Measurements from ENCODE around the gene ZNF611.

Gene ZNF611

DNA sequence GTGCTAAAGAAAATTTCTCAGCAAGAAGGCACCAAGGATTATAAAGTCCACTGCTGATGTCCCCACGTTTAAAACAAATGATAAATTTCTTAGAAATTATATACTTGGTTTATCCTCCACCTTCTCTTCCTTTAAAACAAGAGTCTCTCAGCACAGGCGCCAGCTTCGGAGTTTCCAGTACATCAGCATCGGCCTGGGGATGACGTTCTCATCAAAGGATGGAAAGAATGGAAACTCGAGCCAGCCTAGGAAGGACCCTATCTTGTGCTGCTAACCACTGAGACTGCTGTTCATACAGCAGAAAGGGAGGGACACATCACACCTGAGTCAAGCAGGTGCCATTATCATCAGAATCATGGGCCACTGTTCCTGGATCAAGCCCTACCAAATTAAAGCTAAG is 66.9 kb downstream of the ZNF611 start:
- no peak overlapping the region for H3K4me3 ChIP-seq (ENCODE audit: low read length)
- H4K20me1 ChIP-seq (ENCODE audit: insufficient read depth, low read length), result no peaks in the 10 kb centered on the region
- no peak overlapping the region for H3K9ac ChIP-seq (ENCODE audit: low read length)
- H3K27me3 ChIP-seq (replicated peaks; ENCODE audit: insufficient read depth, low read length), result no peaks in the 10 kb centered on the region
- H3K27ac ChIP-seq (ENCODE audit: low read length), result no peak overlapping the region
- no peaks in the 10 kb centered on the region for H3K79me2 ChIP-seq (ENCODE audit: low read length)
- no peaks in the 10 kb centered on the region for H3K9me3 ChIP-seq (replicated peaks; ENCODE audit: insufficient read depth, low read length)
- no peaks in the 10 kb centered on the region for H3K4me1 ChIP-seq (ENCODE audit: low read length)
- no peak for DNase-seq
- H2AFZ ChIP-seq (ENCODE audit: low read length), result no peak overlapping the region
- H3K4me2 ChIP-seq (ENCODE audit: low read depth, low read length), result no peak overlapping the region
- H3F3A ChIP-seq (ENCODE audit: insufficient read depth, low read length), result no peaks in the 10 kb centered on the region
- no peak for TF ChIP-seq CTCF (IDR thresholded peaks at IDR 0.05; ENCODE audit: low read length)
- no peak for TF ChIP-seq EZH2phosphoT487 (IDR thresholded peaks at IDR 0.05; ENCODE audit: low read length)
- TF ChIP-seq EZH2 (optimal IDR thresholded peaks at IDR 0.05; ENCODE audit: low read depth, low read length), result no peak
- H3K9me2 ChIP-seq (replicated peaks; ENCODE audit: insufficient read depth, low read length), result no peaks in the 10 kb centered on the region
- H3K36me3 ChIP-seq (replicated peaks; ENCODE audit: insufficient read depth, low read length), result no peaks in the 10 kb centered on the region

DNA sequence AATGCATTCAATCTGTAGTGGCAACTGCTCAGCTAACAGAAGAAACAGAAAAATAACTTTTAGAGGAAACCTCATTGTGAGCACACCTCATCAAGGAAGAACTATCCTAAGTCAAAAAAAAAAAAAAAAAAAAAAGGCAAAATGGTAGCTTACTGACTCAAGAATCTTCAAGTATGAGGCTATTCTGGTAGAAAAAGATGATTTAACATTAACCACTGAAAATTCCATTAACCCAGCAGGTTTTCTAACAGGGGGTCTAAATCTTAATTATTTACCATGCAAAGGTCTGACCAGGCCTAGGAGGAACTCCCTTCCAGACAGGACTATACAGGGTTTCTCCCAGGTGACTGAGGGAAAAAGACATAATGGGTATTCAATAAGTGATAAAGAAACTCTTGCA is 68.3 kb downstream of the ZNF611 start:
- H3K4me2 ChIP-seq (ENCODE audit: low read depth, low read length), result no peak overlapping the region
- no peak for TF ChIP-seq EZH2 (optimal IDR thresholded peaks at IDR 0.05; ENCODE audit: low read depth, low read length)
- H2AFZ ChIP-seq (ENCODE audit: low read length), result no peak overlapping the region
- H3K79me2 ChIP-seq (ENCODE audit: low read length), result no peaks in the 10 kb centered on the region
- no peaks in the 10 kb centered on the region for H3K9me3 ChIP-seq (replicated peaks; ENCODE audit: insufficient read depth, low read length)
- no peaks in the 10 kb centered on the region for H3F3A ChIP-seq (ENCODE audit: insufficient read depth, low read length)
- no peak overlapping the region for H3K9ac ChIP-seq (ENCODE audit: low read length)
- DNase-seq, result no peak
- no peak overlapping the region for H3K4me3 ChIP-seq (ENCODE audit: low read length)
- no peaks in the 10 kb centered on the region for H3K9me2 ChIP-seq (replicated peaks; ENCODE audit: insufficient read depth, low read length)
- H3K27ac ChIP-seq (ENCODE audit: low read length), result no peak overlapping the region
- no peaks in the 10 kb centered on the region for H4K20me1 ChIP-seq (ENCODE audit: insufficient read depth, low read length)
- no peaks in the 10 kb centered on the region for H3K4me1 ChIP-seq (ENCODE audit: low read length)
- H3K27me3 ChIP-seq (replicated peaks; ENCODE audit: insufficient read depth, low read length), result no peaks in the 10 kb centered on the region
- H3K36me3 ChIP-seq (replicated peaks; ENCODE audit: insufficient read depth, low read length), result no peaks in the 10 kb centered on the region

- Histone ChIP-seq H3F3A (ENCODE audit: insufficient read depth, low read length) (no peaks in the 10 kb centered on the region), H3K79me2 (ENCODE audit: low read length) (no peaks in the 10 kb centered on the region), H3K27me3 (replicated peaks; ENCODE audit: insufficient read depth, low read length) (no peaks in the 10 kb centered on the region), H3K9me2 (replicated peaks; ENCODE audit: insufficient read depth, low read length) (no peaks in the 10 kb centered on the region), H3K36me3 (replicated peaks; ENCODE audit: insufficient read depth, low read length) (no peaks in the 10 kb centered on the region), H4K20me1 (ENCODE audit: insufficient read depth, low read length) (no peaks in the 10 kb centered on the region), H2AFZ (ENCODE audit: low read length) (no peak overlapping the region), H3K4me1 (ENCODE audit: low read length) (no peaks in the 10 kb centered on the region), H3K9ac (ENCODE audit: low read length) (no peak overlapping the region), H3K27ac (ENCODE audit: low read length) (no peak overlapping the region), H3K4me2 (ENCODE audit: low read depth, low read length) (no peak overlapping the region), H3K9me3 (replicated peaks; ENCODE audit: insufficient read depth, low read length) (no peaks in the 10 kb centered on the region), H3K4me3 (ENCODE audit: low read length) (no peak overlapping the region)
- DNase-seq, result no peak
- TF ChIP-seq EZH2phosphoT487 (IDR thresholded peaks at IDR 0.05; ENCODE audit: low read length) (no peak), CTCF (IDR thresholded peaks at IDR 0.05; ENCODE audit: low read length) (no peak), EZH2 (optimal IDR thresholded peaks at IDR 0.05; ENCODE audit: low read depth, low read length) (no peak)
These were observed 69.3 kb downstream of the ZNF611 start for GRCh38 chr19:52665529-52665928.

DNA sequence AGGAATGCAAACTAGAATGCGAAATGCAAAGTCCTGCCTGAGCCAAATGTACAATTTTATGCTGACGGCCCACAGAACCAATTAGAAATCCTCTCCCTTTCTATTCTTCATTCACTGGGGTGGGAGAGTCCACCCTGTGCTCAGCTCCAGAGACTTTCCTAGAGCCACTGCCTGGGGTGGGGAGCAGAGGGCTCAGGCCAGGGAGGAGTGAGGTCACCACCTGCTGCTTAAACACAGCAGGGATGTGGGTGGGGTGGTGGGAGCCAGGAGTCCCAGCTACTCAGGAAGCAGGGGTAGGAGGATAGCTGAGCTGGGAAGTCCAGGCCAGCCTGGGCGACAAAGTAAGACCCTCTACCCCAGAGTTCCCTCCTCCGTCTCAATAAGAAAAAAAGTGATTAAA is 69.8 kb downstream of the ZNF611 start:
- Histone ChIP-seq H3K4me3 (ENCODE audit: low read length) (no peak overlapping the region), H3F3A (ENCODE audit: insufficient read depth, low read length) (no peaks in the 10 kb centered on the region), H3K79me2 (ENCODE audit: low read length) (no peaks in the 10 kb centered on the region), H3K4me1 (ENCODE audit: low read length) (no peaks in the 10 kb centered on the region), H4K20me1 (ENCODE audit: insufficient read depth, low read length) (no peaks in the 10 kb centered on the region), H3K9me2 (replicated peaks; ENCODE audit: insufficient read depth, low read length) (no peaks in the 10 kb centered on the region), H3K36me3 (replicated peaks; ENCODE audit: insufficient read depth, low read length) (no peaks in the 10 kb centered on the region), H3K4me2 (ENCODE audit: low read depth, low read length) (no peak overlapping the region), H3K27ac (ENCODE audit: low read length) (no peak overlapping the region), H2AFZ (ENCODE audit: low read length) (no peak overlapping the region), H3K9ac (ENCODE audit: low read length) (no peak overlapping the region), H3K27me3 (replicated peaks; ENCODE audit: insufficient read depth, low read length) (no peaks in the 10 kb centered on the region), H3K9me3 (replicated peaks; ENCODE audit: insufficient read depth, low read length) (no peaks in the 10 kb centered on the region)
- TF ChIP-seq CTCF (IDR thresholded peaks at IDR 0.05; ENCODE audit: low read length) (no peak), EZH2 (optimal IDR thresholded peaks at IDR 0.05; ENCODE audit: low read depth, low read length) (no peak), EZH2phosphoT487 (IDR thresholded peaks at IDR 0.05; ENCODE audit: low read length) (no peak)
- DNase-seq, result no peak
